ENCODE results near the gene PLD3.
"Not testable (repeated sequence)": the region's sequence is repeated elsewhere in the genome, so short reads cannot be mapped to it uniquely, and the experiment has no call there.

The PLD3 gene

GRCh38 chr19:40365613-40366401 lies 17.3 kb downstream of the PLD3 start:
- DNase-seq = no peak

GRCh38 chr19:40366697-40367561 lies 18.4 kb downstream of the PLD3 start:
- DNase-seq = no peak

GRCh38 chr19:40367577-40368434 lies 19.3 kb downstream of the PLD3 start:
- no peak for DNase-seq

GRCh38 chr19:40369797-40370196 lies 21.3 kb downstream of the PLD3 start:
- no peak for DNase-seq

- not testable (repeated sequence) for DNase-seq
Observed at GRCh38 chr19:40370253-40370652, 21.8 kb downstream of the PLD3 start.

GRCh38 chr19:40370997-40371801 lies 22.7 kb downstream of the PLD3 start:
- DNase-seq = no peak

- no peak for DNase-seq
Observed at GRCh38 chr19:40371802-40372122, 23.3 kb downstream of the PLD3 start.

- no peak for DNase-seq
Observed at GRCh38 chr19:40374084-40374483, 25.6 kb downstream of the PLD3 start.

- no peak for DNase-seq
Observed at GRCh38 chr19:40376286-40376862, 27.9 kb downstream of the PLD3 start.

GRCh38 chr19:40377876-40378385 lies 29.4 kb downstream of the PLD3 start:
- DNase-seq = no peak

GRCh38 chr19:40378509-40378908 lies 30.0 kb downstream of the PLD3 start:
- no peak for DNase-seq

GRCh38 chr19:40379446-40380198 lies 31.1 kb downstream of the PLD3 start:
- no peak for DNase-seq

GRCh38 chr19:40380199-40381037 lies 31.9 kb downstream of the PLD3 start:
- DNase-seq = no peak

- DNase-seq = no peak
Observed at GRCh38 chr19:40381321-40381720, 32.8 kb downstream of the PLD3 start.

- no peak for DNase-seq
Observed at GRCh38 chr19:40383668-40384248, 35.3 kb downstream of the PLD3 start.

GRCh38 chr19:40387155-40387554 lies 38.7 kb downstream of the PLD3 start:
- DNase-seq = no peak

GRCh38 chr19:40388481-40388880 lies 40.0 kb downstream of the PLD3 start:
- no peak for DNase-seq

- DNase-seq = no peak
Observed at GRCh38 chr19:40389404-40390083, 41.0 kb downstream of the PLD3 start.

Data from SHP77 treated with DMSO at 0.1 percent for 48 hours (cell line).